ENCODE measurements around the gene U2AF2.

U2AF2 gene

GRCh38 chr19:55637534-55637933 is 17.3 kb upstream of the U2AF2 start:
- TF ChIP-seq CTCF (IDR thresholded peaks at IDR 0.05; ENCODE audit: control insufficient read depth, insufficient read depth, low read depth, low read length, missing control alignments): no peak
- no peak overlapping the region for H3K4me3 ChIP-seq (ENCODE audit: control insufficient read depth, low read depth, low read length)
- no peak for DNase-seq (ENCODE audit: low read depth)

- peak; percentile 50 for TF ChIP-seq CTCF (IDR thresholded peaks at IDR 0.05; ENCODE audit: control insufficient read depth, insufficient read depth, low read depth, low read length, missing control alignments)
- H3K4me3 ChIP-seq (ENCODE audit: control insufficient read depth, low read depth, low read length): no peak overlapping the region
- DNase-seq (ENCODE audit: low read depth): no peak
Observed at GRCh38 chr19:55638864-55639359, 15.9 kb upstream of the U2AF2 start.

- TF ChIP-seq CTCF (IDR thresholded peaks at IDR 0.05; ENCODE audit: control insufficient read depth, insufficient read depth, low read depth, low read length, missing control alignments): peak; percentile 57
- DNase-seq (ENCODE audit: low read depth): no peak
Observed at GRCh38 chr19:55640043-55640576, 14.7 kb upstream of the U2AF2 start.

GRCh38 chr19:55640577-55641425 is 14.0 kb upstream of the U2AF2 start, which contains the start of gene ZNF580:
ZNF580 (plus strand) TSS chr19:55641002; CDS start chr19:55642509, 1,507 bp downstream.
- DNase-seq (ENCODE audit: low read depth): no peak
- H3K4me3 ChIP-seq (ENCODE audit: control insufficient read depth, low read depth, low read length): peak within 1 kb of the TSS; percentile 73
- TF ChIP-seq CTCF (IDR thresholded peaks at IDR 0.05; ENCODE audit: control insufficient read depth, insufficient read depth, low read depth, low read length, missing control alignments): no peak

More at GRCh38 chr19:55640043-55640576, 14.7 kb upstream of the U2AF2 start:
- H3K4me3 ChIP-seq (ENCODE audit: control insufficient read depth, low read depth, low read length): peak overlapping the region; percentile 73

GRCh38 chr19:55641426-55642152 is 13.2 kb upstream of the U2AF2 start:
- H3K4me3 ChIP-seq (ENCODE audit: control insufficient read depth, low read depth, low read length): peak overlapping the region; percentile 73
- no peak for TF ChIP-seq CTCF (IDR thresholded peaks at IDR 0.05; ENCODE audit: control insufficient read depth, insufficient read depth, low read depth, low read length, missing control alignments)
- DNase-seq (ENCODE audit: low read depth): no peak

Data from AG09309 (cell line).